Rectal smooth muscle tissue (tissue), 1 donor: ENCODE results near the gene SEMA4B.
"Not testable (repeated sequence)": the region's sequence is repeated elsewhere in the genome, so short reads cannot be mapped to it uniquely, and the experiment has no call there.

Source experiments
- H3K27ac ChIP-seq: one replicate; pipeline ENCODE4 v1.7.0; 2013; ENCODE audit warnings: low read depth, low read length, inconsistent platforms
- H3K27me3 ChIP-seq: one replicate; pipeline ENCODE4 v1.7.0; 2013; ENCODE audit warnings: low read length; ENCODE audit not compliant: control insufficient read depth, insufficient read depth
- H3K36me3 ChIP-seq: one replicate; pipeline ENCODE4 v1.7.0; 2013; ENCODE audit warnings: low read length; ENCODE audit not compliant: control insufficient read depth, insufficient read depth
- H3K4me1 ChIP-seq: one replicate; pipeline ENCODE4 v1.7.0; 2013; ENCODE audit warnings: low read length; ENCODE audit not compliant: control insufficient read depth, insufficient read depth
- H3K4me3 ChIP-seq: one replicate; pipeline ENCODE4 v1.7.0; 2013; ENCODE audit warnings: low read length
- H3K9ac ChIP-seq: one replicate; pipeline ENCODE4 v1.7.0; 2013; ENCODE audit warnings: low read length

SEMA4B gene

DNA sequence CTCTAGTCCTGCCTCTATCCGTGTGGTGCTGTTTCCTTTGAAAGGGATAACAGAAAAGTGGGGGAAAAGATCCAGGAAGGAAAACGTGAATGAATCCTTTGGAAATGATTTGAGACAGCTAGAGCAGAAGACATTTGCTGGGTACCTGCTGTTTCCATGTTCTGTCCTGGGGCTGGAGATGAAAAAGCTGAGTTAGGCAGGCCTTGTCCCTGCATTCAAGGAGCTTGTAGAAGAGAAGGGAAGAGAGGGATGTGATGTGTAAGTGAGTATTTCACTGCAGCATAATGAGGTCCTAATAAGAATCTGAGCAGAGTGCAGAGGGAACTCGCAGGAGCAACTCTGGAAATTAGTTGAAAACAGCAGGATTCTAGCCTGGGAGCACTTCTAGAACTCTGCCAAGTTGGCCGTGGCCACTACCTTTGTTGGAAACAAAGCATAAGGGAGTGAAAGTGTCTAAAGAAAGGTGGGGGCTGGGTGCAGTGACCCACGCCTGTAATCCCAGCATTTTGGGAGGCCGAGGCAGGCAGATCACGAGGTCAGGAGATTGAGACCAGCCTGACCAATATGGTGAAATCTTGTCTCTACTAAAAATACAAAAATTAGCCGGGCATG is 13.8 kb upstream of the SEMA4B start:
- Histone ChIP-seq H3K36me3 (no peaks in the 10 kb centered on the region), H3K9ac (no peak overlapping the region), H3K27ac (peak overlapping the region; percentile 64), H3K4me1 (peaks cover 31% of the 10 kb centered on the region), H3K4me3 (peak overlapping the region; percentile 18), H3K27me3 (no peaks in the 10 kb centered on the region)

DNA sequence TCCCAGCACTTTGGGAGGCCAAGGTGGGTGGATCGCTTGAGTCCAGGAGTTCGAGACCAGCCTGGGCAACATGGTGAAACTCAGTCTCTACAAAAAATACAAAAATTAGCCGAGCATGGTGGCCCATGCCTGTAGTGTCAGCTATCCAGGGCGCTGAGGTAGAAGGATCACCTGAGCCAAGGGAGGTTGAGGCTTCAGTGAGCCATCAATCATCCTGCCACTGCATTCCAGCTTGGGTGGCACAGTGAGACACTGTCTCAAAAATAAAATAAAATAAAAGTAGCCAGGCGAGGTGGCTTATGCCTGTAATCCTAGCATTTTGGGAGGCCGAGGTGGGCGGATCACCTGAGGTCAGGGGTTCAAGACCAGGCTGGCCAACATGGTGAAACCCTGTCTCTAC is 13.1 kb upstream of the SEMA4B start:
- H3K27ac ChIP-seq, H3K4me3 ChIP-seq, H3K36me3 ChIP-seq, H3K27me3 ChIP-seq, H3K9ac ChIP-seq: not testable (repeated sequence)
- peaks cover 37% of the 10 kb centered on the region for H3K4me1 ChIP-seq

DNA sequence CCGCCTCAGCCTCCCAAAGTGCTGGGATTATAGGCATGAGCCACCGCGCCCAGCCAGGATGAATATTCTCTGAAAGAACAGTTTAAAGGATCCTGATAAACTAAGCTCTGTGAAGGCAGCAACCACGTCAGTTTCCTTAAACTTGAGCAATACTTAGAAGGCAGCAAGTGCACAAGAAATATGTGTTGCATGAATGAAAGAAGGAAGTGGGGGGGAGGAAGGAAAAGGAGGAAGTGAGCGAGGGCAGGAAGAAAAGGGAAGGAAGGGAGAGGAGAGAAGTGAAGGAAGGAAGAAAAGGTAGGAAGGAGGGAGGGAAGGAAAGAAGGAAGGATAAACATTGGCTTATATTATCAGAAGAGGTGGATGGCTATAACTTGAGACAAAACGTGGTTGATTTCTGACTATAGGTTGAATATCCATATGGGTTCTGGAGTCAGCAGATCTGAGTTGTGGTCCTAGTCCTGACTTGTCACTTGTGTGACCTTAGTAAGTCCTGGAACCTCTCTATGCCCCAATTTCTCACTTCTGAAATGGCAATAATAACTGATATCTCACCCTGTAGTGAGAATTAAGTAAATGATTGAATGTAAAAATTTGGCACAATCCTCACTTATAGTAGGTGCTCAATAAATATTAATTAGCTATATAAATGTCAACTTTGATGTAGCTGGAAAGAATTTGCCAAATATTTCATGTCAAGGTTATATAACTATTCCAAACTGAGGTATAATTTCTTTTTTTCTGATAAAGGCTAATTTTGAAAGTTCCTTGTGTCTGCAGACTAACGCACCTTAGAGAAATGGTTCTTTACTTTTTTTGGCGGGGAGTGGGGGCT is 12.0 kb upstream of the SEMA4B start:
- peak overlapping the region; percentile 19 for H3K27ac ChIP-seq
- H3K4me1 ChIP-seq, result peaks cover 38% of the 10 kb centered on the region

DNA sequence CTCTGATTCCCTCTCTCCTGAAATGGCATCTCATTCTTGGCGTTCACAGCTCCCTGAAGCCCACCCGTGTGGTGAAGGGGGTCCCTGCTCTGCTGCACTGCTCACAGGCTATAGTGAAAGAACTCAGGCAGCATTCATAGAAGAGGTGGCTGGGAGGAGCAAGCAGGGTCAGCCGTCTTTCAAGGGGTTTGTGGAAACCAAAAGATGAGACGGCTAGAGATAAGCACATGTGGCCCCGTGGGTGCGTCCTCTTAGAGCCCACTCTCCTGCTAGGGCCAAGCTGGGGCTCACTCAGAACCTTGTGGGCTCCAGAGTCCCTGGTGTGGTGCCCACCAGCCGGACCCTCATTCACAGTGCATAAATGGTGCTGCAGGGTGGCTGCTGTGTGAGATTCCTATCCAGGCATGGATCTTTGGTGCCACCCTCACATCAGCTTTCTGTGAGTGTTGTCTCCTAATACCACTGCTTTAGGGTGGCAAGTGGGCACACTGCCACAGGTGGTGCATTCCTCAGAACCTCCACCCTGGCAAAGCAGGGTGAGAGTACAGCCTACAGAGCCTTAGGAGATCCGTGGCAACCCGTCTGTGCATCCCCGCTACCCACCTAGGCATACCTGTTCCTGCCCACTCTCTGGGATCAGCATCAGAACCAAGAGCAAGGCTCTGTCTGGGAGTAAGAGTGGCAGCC is 11.2 kb upstream of the SEMA4B start:
- H3K9ac ChIP-seq, result peak overlapping the region; percentile 41
- H3K4me3 ChIP-seq, result no peak overlapping the region
- H3K27ac ChIP-seq, result peak overlapping the region; percentile 19
- H3K36me3 ChIP-seq, result no peaks in the 10 kb centered on the region
- H3K27me3 ChIP-seq, result no peaks in the 10 kb centered on the region
- H3K4me1 ChIP-seq, result peaks cover 36% of the 10 kb centered on the region

More for the DNA sequence above, 12.0 kb upstream of the SEMA4B start:
- Histone ChIP-seq H3K27me3 (no peaks in the 10 kb centered on the region), H3K36me3 (no peaks in the 10 kb centered on the region), H3K4me3 (no peak overlapping the region), H3K9ac (no peak overlapping the region)

DNA sequence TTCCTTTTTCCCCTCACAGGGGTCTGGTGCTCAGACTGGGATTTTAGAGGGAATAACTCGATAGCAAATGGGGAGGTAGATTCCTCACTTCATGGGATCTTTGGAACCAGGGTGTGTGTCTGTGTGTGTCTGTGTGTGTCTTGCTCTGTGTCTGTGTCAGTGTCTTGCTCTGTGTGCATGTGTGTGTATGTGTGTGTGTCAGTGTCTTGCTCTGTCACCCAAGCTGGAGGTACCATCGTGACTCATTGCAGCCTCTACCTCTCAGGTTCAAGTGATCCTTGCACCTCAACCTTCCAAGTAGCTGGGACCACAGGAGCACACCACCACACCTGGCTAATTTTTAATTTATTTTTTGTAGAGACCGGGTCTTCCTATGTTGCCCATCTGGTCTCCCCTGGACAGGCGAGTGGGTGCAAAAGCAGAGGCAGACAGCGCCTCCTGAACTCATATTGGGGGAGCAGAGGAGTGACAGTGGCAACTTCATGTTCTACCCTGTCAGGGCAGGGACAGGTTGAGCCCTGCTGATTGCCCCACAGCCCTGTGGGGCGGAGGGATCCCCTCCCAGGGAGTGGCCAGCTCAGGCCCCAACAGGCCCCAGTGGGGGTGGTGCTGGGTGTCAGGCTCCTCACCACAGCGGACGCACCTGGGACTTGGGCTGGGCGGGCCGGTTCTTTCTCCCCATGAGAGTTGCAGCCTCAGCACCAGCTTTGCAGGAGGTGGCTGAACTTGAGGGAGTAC is 10.4 kb upstream of the SEMA4B start:
- H3K4me3 ChIP-seq, result peak overlapping the region; percentile 5
- H3K36me3 ChIP-seq, result peaks cover 2% of the 10 kb centered on the region
- peak overlapping the region; percentile 94 for H3K27ac ChIP-seq
- peaks cover 32% of the 10 kb centered on the region for H3K4me1 ChIP-seq
- no peak overlapping the region for H3K9ac ChIP-seq
- no peaks in the 10 kb centered on the region for H3K27me3 ChIP-seq

DNA sequence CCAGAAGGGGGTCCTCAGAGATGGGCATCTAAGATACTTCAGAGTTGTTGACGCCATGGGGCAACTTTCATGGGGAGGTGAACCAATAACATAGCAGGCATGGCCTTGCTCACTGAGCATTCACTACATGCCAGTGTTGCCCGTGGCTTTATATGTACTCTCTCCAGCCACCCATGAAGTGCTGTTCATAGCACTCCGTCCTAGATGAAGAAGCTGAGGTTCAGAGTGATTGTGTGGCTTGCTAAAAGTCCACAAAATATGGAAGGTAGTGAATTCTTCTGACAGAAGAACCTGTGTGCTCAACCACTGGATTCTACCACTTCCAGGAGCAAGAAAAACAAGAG is 9.8 kb upstream of the SEMA4B start:
- Histone ChIP-seq H3K4me3 (peak overlapping the region; percentile 5), H3K9ac (no peak overlapping the region), H3K36me3 (peaks cover 2% of the 10 kb centered on the region), H3K4me1 (peaks cover 32% of the 10 kb centered on the region), H3K27me3 (no peaks in the 10 kb centered on the region), H3K27ac (peak overlapping the region; percentile 94)

DNA sequence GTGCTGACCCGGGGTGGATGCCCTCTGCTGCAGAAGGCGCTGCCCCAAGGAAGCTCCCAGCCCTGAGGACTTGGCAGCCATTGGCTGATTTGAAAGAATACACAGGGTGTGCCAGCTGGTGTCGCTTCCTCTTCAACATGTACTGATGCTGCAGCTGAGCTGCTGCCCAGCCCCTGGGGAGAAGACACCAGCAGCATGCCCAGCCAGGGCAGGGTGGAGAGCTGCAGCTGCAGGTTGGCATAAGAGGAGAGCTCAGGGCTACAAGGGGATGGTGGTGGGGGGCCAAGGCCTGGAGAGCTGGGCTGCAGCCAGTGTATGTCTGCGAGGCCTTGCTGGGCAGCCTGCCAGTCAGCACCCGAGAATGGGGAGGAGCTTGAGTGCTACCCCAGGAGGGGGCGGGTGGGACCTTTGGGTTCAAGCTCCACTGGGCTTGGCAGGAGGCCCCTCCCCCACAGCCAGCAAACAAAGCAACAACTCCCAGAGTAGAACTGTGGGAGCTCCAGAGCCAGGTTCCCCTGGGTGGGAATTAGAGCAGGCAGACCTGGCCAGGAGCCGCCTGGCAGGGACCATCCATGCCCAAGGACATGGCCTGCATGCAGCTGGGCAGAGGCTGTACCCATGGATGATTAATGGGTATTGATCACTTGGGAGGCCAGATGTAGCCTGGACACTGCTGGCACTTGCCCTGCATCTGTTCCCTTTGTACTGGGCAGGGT is 9.2 kb upstream of the SEMA4B start:
- Histone ChIP-seq H3K36me3 (peaks cover 2% of the 10 kb centered on the region), H3K4me1 (peaks cover 32% of the 10 kb centered on the region), H3K4me3 (peak overlapping the region; percentile 5), H3K27ac (peak overlapping the region; percentile 94), H3K27me3 (no peaks in the 10 kb centered on the region), H3K9ac (no peak overlapping the region)

DNA sequence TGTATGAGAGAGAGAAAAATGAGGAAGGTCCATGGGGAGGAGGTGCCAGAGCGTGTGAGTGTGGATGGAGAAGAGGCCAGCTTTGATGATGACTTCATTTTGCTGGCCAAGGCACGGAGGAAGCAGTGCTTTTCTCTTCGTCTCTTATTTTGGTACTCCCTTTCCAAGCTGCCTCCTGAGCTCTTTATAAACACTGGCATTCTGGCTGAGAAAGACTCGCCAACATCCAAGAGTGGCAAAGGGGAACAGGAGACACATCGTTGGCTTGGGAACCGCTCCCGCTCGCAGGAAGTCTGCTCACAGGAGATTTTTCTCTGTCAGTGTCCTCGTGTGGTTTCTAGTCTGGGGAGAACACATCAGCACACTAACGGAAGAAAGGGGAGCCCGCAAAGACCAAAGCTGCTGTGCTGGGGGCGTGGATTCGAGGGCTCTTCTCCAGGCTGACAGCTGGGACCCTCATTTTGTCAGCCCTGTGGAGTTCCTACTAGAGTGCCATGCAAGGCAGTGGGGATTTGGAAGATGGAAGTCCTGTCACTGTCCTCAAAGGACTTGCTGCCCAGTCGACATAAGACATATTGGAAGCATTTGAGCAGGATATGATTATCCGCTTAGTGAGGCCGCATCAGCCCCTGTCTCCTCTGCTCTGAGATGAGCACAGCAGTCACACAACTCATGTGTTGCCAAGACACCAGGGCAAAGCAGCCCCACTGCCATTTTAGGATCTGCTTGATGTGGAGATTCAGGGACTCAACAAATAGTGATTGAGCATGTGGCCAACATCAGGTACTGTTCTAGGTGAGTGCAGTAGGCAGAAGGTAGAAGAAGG is 8.0 kb upstream of the SEMA4B start:
- H3K9ac ChIP-seq, result peak overlapping the region; percentile 45
- no peaks in the 10 kb centered on the region for H3K27me3 ChIP-seq
- H3K4me1 ChIP-seq, result peaks cover 27% of the 10 kb centered on the region
- peak overlapping the region; percentile 94 for H3K27ac ChIP-seq
- peaks cover 2% of the 10 kb centered on the region for H3K36me3 ChIP-seq
- peak overlapping the region; percentile 50 for H3K4me3 ChIP-seq

DNA sequence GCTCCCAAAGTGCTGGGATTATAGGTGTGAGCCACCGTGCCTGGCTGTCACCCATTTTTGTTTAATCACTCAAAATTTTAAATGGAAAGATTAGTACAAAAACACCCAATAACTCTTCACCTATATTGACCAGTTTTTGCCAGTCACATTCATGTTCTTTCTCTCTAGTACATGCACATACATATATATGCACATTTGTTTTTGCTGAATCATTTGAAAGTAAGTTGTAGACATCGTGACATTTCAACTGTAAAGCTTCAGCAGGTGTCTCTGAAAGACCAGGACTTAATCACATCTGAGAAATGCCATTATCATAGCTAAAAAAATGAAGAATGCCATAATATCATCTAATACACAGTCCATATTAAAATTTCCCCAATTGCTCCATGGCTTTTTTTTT is 6.5 kb upstream of the SEMA4B start:
- H3K4me3 ChIP-seq, result no peak overlapping the region
- H3K9ac ChIP-seq, result no peak overlapping the region
- peaks cover 27% of the 10 kb centered on the region for H3K4me1 ChIP-seq
- H3K27ac ChIP-seq, result no peak overlapping the region
- H3K36me3 ChIP-seq, result peaks cover 2% of the 10 kb centered on the region
- H3K27me3 ChIP-seq, result no peaks in the 10 kb centered on the region

DNA sequence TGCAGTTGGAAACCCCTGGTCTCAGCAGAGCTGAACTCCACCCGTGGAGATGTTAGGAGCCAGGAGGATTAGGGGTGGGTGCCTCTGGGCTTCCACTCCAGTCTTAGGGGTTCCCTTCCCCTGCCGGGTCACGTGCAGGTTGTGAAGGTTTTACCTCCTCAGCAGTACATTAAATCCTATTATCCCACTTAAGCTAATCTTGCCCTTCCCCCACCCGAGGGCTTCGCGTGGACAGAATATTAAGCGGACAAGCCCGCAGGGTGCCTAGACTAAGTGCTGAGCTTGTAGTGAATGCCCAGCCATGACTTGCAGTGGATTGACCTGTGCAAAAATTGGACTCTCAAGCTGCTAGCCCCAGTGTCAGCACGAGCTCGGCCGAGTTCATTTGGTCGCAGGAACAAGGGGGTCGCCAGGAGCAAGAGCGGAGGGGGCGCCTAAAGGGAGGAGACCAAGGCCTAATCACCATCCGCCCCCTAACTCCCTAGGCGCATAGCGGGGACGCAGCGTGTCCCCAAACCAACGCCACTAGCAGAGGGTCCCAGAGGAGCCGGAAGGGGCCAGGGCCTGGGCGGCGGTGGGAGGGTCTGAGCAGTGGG is 498 bp upstream of the SEMA4B start:
- no peaks in the 10 kb centered on the region for H3K27me3 ChIP-seq
- H3K9ac ChIP-seq, result no peak overlapping the region
- peaks cover 6% of the 10 kb centered on the region for H3K4me1 ChIP-seq
- H3K27ac ChIP-seq, result peak overlapping the region; percentile 90
- H3K36me3 ChIP-seq, result no peaks in the 10 kb centered on the region
- H3K4me3 ChIP-seq, result peak overlapping the region; percentile 81

DNA sequence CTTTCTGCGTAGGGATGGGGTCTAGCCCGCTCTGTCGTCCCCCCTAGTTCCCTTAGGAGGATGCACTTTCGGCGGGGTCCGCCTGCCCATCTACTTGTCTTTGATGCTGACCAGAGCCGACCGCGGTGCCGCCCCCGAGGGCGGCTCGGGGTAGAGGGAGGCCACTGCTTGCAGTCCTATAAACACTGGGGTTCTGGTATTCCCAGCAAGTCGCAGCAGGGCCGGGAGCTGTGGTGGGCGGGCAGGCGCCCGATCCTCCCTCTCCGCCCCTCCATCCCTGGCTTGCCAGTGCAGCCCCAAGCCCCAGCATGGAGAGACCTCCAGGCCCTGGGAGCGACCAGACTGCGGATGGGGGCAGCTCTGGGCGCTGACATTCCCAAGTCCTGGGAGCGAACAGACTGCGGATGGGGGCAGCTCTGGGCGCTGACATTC is 830 bp downstream of the SEMA4B start:
- Histone ChIP-seq H3K27ac (peak overlapping the region; percentile 90), H3K4me1 (peaks cover 6% of the 10 kb centered on the region), H3K4me3 (peak overlapping the region; percentile 81), H3K9ac (peak overlapping the region; percentile 72), H3K36me3 (peaks cover 9% of the 10 kb centered on the region), H3K27me3 (no peaks in the 10 kb centered on the region)
